Upper lobe of left lung (tissue), 4 donors: ENCODE data around the gene ZNF488.

Experiments
- EP300 ChIP-seq, 4 donors: sonication (generic); formaldehyde crosslinking; IDR thresholded peaks; one replicate each; pipeline ENCODE4 v1.5.1; 2017; ENCODE audit warnings: antibody characterized with exemption in 4 of 4, control low read depth in 2 of 4
- POLR2AphosphoS5 ChIP-seq, 2 donors: sonication (generic); formaldehyde crosslinking; IDR thresholded peaks; one replicate each; pipeline ENCODE4 v1.5.1; 2017; ENCODE audit warnings: antibody characterized with exemption in 2 of 2
- TF ChIP-seq, protein P1 (sequence below), 6 experiments: fragments of 450-650 bp in 4 of 6; fragments of 200-600 bp in 2 of 6; sonication (generic) in 2 of 6; IDR thresholded peaks; one replicate each; pipeline ENCODE4 v1.5.1; 2016 to 2019; ENCODE audit warnings: antibody characterized with exemption in 6 of 6

DNA sequence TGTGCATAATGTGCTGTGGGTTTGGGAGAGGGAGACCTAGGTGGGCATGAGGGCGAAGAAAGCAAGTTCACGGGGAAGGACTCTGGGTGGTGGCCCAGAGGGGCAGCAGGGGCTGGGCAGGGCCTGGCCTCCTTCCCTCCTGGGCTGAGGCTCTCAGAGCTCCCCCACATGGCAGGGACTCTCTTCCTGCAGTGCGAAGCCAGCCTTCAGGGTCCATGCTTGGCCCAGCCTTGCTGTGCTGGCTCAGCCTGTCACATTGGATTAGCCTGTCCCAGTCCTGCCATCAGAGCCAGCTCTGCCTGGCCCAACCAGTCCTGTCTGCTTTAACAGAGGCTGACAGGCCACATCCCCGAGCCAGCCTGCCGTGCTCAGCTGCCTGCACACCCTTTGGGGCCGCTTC is 20.4 kb upstream of the ZNF488 start:
- TF ChIP-seq, protein P1, sequence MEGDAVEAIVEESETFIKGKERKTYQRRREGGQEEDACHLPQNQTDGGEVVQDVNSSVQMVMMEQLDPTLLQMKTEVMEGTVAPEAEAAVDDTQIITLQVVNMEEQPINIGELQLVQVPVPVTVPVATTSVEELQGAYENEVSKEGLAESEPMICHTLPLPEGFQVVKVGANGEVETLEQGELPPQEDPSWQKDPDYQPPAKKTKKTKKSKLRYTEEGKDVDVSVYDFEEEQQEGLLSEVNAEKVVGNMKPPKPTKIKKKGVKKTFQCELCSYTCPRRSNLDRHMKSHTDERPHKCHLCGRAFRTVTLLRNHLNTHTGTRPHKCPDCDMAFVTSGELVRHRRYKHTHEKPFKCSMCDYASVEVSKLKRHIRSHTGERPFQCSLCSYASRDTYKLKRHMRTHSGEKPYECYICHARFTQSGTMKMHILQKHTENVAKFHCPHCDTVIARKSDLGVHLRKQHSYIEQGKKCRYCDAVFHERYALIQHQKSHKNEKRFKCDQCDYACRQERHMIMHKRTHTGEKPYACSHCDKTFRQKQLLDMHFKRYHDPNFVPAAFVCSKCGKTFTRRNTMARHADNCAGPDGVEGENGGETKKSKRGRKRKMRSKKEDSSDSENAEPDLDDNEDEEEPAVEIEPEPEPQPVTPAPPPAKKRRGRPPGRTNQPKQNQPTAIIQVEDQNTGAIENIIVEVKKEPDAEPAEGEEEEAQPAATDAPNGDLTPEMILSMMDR (IDR thresholded peaks at IDR 0.05): no peak
- TF ChIP-seq EP300 (IDR thresholded peaks at IDR 0.05) (no peak), POLR2AphosphoS5 (IDR thresholded peaks at IDR 0.05) (no peak)
